GM04503 (cell line): ENCODE measurements around the gene IL22RA1.

ENCODE experiments used
- DNase-seq: peaks from one replicate; pipeline ENCODE4 v3.0.0-alpha.2; 2012; ENCODE audit warnings: low read depth

IL22RA1 gene

GRCh38 chr1:24074817-24075589, 67.9 kb downstream of the IL22RA1 start:
- no peak for DNase-seq

GRCh38 chr1:24074196-24074595, 68.7 kb downstream of the IL22RA1 start:
- DNase-seq: no peak

GRCh38 chr1:24071941-24072340, 71.0 kb downstream of the IL22RA1 start:
- no peak for DNase-seq

GRCh38 chr1:24070821-24071393, 72.0 kb downstream of the IL22RA1 start:
- no peak for DNase-seq

- DNase-seq: no peak
Measured at GRCh38 chr1:24069817-24070216, 73.1 kb downstream of the IL22RA1 start.
